ENCODE data around the gene NHERF1.

Gene NHERF1

DNA sequence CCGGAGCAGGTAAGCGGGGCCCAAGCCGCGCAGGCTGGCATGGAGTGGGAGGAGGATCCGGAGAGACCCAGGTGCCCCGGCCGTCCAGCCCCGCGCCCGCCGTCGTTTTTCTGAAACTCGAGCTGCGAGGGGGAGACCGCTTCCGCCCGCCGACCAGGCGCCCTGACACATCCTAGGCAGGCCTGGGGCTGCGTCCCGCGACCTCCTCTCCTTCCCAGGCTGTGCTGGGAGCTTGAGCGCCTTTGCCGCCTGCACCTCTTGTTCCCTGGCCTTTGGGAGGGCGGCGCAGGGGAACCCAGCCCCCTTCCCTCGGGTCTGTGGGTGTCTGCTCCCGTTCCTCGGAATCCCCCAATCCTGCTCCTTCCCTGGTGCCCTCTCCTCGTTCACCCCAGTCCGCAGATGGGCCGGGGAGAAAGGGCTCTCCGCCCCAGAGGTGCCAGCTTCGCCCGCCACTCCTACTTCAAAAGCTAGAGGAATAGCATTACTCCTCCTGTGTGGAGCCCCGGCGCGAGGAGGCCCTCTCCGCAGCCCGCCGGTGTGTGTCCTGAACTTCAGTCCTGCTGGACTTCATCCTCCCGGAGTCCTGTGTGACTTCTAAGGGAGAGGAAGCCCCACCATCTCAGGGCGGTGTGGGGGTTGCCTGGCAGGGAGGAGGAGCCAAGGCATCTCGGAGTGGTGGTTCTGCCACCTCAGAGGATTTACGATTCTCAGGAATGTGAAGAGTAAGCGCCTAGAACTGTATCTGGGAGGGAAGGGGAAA, 1.0 kb downstream of the NHERF1 start:
- DNase-seq (ENCODE audit: low spot score) = peak; percentile 51

DNA sequence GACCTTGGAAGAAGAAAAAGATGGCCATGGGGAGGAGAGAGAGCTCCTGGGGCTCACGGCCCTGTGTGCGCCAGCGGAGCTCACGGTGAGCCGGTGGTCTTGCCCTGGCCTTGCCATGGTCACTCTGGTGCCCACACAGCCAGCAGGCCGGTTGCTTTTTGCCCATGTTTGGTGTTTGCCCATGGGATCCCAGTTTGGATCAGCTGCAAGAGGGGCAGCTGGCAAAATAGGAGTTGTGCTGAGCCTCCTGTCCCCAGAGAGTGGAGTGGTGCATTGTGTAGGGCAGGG, 1.6 kb downstream of the NHERF1 start:
- DNase-seq (ENCODE audit: low spot score) = no peak

DNA sequence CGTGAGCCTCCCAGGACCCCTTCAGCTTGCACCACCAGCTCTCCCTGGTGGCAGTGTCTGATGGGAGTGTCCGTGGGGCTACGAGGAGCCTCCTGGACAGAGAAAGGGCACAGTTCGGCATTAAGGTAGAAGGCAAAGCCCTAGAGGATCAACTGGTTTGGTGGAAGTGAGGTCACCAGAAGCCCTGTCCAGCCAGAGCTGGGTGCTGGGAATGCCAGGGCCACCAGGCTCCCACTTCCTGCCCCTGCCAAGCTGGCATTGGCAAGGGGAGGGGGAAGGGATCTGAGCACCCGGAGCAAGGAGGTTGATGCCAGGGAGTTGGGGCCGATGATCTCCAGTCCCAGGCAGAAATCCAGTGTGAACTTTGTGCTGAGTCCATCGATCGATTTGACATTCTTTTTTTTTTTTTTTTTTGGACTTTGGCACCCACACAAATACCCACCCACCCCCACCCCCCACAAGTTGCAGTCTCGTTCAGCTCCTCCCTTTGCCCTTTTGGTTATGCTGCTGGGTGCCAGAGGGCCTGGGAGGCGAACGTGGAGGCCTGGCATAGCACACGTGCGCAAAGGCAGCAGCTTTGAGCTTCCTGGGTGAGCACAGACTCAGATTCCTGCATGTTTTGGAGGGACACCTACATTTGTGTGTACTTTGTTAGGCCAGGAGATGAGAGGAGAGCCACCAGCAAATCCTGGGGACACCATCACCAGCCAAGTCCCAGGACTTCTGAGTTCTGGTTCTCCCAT, 2.1 kb downstream of the NHERF1 start:
- no peak for DNase-seq (ENCODE audit: low spot score)

DNA sequence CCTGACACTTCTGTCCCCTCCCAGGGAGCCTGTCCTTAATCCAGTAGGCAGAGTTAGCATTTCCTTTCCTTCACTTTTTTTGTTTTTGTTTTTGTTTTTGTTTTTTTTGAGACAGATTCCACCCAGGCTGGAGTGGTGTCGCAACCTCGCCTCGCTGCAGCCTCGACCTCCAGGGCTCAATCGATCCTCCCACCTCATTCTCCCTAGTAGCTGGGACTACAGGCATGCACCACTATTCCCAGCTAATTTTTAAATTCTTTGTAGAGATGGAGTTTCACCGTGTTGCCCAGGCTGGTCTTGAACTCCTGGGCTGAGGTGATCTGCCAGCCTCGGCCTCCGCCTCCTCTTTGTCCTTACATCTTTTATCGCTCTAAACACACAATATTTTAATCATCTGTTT, 4.0 kb downstream of the NHERF1 start:
- no peak for DNase-seq (ENCODE audit: low spot score)

DNA sequence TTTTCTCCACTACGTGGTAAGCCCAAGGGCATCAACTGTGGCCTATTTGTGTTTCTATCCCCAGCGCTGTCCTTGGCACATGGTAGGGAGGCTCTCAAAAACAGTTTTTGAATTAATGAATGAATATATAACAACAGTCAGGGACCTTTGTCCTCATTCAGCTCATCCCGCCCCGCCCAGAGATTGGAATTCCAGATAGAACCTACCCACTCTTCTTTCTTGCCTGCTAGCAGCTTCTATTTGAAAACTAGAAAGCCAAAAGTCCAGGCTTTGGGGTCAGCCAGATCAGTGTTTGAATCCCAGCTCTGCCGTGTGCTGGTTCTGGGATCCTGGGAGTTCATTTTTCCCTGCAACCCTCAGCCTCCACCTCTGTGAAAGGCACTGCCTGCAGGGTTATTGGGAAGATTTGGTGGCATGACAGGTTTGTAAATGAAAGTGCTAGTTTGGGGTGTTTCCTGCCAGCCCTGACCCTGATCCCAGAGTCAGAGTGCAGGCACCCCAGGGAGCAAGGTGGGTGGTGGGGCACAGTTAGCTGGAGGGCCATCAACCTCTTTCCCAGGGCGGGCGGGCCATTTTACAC, 4.5 kb downstream of the NHERF1 start:
- no peak for DNase-seq (ENCODE audit: low spot score)

DNA sequence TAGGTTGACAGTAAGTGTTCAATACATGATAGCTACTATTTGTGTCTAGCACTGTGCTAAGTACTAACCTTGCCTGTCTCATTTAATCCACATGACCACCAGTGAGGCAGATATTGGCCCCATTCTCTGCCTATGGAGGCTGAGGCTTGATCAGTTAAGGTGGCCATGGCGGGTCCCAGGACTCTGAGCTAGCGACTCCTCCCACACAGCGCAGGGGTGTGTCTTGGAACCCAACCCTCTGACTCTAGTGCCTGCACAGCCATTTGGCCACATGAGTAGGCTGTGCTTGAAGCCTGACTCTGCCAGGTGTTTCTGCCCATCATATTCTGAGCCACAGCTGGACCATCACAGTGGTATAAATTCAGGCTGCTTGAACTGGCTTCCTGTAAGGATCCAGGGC, 6.4 kb downstream of the NHERF1 start:
- no peak for DNase-seq (ENCODE audit: low spot score)

DNA sequence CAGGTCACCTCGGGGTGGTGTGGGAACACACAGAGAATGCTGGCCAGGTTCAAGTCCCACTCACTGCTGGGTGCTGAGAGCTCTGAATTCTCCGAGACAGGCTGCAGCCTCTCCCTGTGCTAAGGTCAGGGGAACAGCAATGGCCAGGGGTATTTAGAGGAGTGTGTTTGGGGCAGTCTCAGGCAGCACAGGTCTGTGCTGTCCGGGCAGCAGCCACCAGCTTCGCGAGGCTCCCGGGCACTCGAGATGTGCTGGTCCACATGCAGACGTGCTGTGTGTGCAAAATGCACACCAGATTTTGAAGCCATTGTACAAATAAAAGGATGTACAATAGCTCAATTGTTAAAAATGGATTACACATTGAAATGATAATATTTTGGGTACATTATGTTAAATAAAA, 7.1 kb downstream of the NHERF1 start:
- DNase-seq (ENCODE audit: low spot score) = no peak

DNA sequence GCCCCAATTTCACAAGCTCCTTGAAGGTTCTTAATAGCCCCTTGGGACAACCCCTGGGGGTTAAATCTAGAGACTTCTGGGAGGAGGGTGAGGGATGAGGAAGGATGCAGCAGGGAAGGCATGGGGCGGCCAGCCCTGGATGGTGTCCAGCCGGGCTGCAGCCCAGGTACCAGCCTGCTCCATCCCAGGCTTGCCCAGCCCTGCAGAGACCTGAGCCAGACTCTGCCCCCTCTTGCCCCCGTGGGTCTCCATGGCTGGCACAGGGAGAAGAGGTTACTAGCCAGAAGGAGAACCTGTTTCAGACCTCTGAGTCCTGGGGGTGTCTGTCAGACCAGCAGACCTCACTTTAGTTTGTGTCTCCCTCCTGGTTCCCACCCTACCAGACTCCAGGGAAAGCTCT, 8.5 kb downstream of the NHERF1 start:
- DNase-seq (ENCODE audit: low spot score) = no peak

DNA sequence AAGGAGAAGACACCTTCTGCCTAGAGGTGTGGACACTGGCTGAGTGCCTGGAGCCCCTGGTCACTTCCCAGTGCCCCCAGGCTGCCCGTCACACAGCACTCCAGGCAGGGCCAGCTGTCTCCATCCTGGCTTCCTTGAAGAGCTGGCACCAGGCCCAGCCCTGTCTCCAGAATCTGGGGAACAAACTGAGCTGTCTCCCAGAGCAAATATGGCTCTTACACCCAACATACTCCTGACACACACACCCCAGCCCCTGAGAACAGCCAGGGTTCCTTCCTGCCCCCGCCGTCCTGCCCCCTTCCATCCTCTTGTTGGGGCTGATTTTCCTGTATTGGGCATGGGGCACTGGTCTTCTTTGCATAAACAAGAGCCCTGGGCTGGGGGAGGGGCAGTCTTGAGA, 9.1 kb downstream of the NHERF1 start:
- no peak for DNase-seq (ENCODE audit: low spot score)

DNA sequence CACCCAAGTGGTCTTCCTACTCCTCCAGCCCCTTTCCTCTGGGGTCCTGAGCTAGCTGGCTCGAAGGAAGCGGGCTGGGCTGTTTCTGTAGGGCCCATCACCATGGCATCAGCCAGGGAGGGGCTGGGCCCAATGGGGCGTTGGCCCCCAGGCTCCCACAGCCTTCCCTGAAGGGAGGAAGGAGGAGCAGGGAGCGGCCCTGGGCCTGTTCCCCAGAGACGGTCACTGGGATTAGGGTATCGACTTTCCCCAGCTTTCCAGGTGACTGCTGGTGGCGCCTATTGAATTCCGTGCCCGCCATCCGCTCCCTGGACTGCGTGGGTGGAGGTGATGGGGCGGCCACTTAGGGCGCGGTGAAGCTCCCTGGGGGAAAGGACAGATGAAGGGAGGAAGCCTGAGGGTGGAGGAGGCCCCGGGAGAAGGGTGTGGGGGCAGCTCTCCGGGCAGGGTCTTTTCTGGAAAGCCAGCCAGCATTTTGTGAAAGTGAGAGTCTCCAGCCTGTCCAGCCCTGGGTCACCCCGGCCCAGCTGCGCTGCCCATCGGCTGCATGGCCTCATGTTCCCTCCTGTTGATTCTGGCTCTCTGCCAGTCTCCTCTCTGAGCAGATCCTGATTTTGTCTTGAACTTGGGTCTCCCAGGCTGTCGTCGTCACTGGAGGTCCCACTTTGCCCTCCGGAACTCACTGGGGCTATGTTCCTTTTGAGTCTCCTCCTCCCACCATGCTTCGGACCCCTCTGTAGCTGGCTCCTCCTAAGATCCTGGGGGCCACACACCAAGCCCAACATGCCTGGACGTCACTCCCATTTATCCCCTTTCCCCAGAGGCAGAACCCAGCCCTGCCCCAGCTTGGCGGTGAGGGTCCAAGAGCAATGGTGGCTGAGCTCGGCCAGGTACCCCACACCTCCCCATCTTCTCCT, 9.8 kb downstream of the NHERF1 start:
- no peak for DNase-seq (ENCODE audit: low spot score)

DNA sequence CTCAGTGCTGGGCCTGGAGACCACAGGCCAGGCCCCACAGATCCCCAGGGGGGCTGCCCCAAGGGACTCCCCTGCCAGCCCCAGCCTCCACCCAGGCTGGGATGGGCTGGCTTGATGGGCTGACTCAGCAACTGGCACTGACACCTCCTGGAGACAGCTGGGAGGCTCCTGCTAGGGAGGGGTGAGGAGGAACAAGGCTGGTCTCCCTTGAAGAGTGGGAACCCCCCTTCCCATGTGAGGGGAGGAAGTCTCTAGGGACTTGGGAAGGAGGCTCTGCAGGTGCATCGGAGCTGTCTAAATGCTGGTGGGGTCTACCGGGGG, 10.4 kb downstream of the NHERF1 start:
- DNase-seq (ENCODE audit: low spot score) = peak; percentile 78

DNA sequence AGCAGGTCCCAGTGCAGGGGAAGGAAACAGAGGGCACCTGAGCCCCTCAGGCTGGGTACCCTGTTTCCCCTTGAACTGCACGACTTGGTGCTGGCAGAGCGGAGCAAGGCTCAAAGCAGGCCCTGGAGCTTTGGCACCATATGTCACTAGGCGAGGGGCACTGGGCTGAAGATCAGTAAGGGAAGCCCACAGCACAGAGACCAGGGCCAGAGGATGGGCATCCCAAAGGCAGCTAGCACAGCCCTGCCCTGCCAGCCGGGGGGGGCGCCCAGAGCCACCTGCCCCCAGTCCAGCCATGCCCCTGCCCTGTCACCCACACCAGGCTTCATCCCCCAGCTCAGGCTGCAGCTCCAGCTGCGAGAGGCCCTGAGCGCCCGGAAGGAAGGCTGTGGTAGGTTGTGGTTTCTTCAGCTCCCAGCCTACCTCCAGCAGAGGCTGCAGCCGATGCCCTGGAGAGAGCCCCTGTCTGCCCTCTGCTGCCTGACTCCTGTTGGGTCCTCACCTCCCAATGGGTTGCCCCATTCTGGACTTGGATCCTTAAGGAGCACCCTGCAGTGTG, 10.9 kb downstream of the NHERF1 start:
- DNase-seq (ENCODE audit: low spot score) = no peak

DNA sequence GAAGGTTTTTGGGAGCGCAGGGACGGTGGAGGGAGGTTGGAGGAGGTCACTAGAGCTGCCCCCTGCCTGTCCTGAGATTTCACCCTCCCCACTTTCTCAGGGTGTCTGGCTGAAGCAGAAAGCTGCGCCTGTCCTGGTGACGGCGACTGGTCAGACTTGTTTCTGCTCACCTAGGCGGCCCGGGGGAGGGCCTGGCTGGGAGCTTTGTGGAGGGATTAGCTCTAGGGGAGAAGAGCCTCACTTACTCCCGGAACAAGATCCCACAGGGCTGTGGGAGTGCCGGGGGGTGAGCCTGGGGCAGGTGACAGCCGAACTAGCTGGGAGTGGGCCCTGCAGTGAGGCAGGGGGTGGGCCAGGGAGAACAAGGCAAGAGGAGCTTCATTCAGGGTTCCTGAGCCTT, 11.5 kb downstream of the NHERF1 start:
- DNase-seq (ENCODE audit: low spot score) = no peak

DNA sequence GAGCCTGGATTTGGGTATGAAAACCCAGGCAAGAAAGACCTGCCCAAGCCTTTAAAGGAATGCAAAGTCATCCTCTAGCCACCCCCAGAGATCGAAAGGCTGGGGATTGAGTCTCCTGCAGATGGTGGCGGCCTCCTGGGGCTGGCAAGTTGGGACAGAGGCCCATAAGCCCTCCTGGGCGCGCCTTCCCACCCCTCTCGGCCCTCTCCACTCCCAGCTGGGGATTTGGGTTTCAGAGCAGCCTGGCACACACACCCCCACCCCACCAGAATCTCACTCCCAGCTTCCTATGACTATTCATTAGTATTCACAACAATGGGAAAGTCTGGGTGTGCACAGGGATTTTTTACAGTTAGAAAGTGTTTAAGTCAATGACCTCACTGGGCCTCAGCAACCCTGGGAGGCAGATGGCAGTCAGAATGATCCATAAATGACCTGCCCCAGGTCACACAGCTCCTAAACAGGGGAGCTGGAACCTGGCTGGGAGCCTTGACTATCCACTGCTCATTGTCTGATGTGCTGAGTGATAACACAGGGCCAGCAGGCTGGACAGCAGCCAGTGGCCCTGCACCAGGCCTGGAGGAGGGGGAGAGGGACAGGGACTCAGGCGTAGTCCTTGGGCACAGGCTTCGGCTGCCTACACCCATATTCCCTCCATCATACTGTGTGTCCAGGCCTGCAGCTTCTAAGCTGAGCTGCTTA, 12.1 kb downstream of the NHERF1 start:
- DNase-seq (ENCODE audit: low spot score) = no peak

DNA sequence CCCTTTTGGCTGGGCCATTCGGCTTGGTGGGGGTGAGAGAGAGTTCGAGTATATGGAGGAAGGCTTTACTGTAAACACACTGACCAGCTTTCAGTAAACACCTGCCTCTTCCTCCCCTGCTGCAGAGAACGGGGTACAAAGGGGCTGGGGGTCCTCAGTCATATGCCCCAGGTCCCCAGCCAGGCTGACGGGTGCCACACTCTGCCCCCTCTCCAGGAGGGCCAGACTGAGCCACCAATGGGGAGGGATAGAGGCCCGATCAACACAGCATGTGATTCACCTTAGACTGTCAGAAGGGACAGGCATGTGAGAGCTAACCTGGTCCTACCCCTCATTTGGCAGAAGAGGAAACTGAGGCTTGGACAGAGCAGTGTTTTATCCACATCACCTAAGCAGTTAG, 13.0 kb downstream of the NHERF1 start:
- DNase-seq (ENCODE audit: low spot score) = no peak

DNA sequence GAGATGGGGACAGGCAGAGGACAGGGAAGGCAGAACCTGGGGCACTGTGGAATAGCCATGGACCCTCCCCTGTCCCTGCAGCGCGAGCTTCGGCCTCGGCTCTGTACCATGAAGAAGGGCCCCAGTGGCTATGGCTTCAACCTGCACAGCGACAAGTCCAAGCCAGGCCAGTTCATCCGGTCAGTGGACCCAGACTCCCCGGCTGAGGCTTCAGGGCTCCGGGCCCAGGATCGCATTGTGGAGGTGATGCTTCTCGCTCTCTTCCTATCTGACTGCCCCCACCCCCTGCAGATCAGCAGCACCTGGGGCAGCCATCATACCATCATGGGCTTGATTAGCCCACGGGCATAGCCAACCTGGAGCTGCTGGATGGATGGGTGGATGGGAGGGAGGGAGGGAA, 13.5 kb downstream of the NHERF1 start:
- DNase-seq (ENCODE audit: low spot score) = no peak

DNA sequence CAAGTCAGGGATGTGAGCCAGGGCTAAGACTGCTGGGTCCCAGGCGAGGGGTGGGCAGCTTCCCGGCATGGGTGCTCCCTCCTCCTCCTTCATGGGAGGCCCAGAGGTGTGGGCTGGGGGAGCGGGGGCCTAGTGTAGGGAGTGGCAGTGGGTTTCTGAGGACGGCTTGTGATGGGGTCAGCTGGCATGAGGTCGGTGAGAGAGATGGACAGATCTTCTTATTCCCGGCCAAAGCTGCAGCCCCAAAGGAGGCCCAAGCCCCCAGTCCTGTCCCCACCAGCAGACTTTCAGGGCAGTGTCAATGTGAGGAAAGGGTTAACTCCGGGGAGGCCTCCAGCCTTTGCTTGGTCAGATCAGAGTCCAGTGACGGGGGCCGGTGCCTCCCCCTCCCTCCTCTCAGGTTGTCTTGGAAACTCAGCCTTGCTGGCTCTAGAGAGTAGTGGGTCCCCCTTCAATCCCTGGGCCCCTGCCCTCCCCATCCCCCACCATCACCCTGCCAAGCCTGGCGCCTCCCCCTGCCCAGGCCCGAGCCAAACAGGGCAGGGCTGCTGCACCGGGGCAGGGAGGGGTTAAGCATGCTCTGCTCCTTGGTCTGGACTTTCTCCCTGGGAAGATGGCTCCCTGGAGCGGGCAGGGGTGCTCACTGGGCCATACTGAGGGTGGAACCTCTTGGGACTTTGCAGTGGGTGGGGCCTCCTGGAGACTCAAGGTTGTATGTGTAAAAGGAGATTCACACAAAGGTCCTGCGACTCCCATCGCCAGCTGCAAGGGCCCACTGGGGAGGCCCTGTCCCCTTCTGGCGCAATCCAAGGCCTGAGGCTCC, 15.3 kb downstream of the NHERF1 start:
- DNase-seq (ENCODE audit: low spot score) = no peak

DNA sequence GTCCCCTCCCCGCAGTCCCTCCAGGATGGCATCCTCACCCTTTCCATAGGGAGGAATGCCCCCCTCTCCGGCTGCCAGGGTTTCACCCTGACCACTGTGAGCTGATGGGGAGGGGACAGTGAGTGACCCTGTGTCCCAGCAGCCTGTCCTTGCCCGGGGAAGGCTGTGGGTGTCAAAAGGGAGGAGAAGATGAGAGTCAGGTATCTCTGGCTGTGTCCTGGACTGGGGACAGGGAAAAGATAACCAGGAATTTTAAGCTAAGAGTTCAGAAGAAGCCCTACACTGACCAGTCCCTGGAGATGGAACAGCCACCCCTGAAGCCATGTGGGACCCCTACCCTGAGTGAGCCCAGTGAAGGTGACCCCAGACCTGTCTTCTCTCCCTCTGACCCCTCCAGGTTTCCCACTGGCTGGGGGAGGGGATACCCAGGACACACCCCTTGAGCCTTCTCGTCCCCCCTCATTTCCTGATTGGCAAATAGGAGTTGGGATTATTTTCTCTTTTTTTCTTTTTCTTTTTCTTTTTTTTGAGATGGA, 16.4 kb downstream of the NHERF1 start:
- no peak for DNase-seq (ENCODE audit: low spot score)

DNA sequence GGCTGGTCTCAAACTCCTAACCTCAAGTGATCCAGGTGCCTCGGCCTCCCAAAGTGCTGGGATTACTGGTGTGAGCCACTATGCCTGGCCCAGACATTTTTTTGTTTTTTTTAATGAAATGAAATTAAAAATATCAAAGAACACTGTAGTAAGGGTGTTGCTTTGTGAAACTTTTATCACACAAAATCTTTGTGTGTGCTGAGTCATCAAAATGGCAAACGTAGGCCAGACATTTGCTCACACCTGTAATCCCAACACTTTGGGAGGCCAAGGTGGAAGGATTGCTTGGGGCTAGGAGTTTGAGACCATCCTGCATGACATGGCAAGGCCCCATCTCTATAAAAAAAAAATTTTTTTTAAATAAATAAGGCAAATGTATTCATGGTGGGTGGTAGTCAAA, 18.0 kb downstream of the NHERF1 start:
- no peak for DNase-seq (ENCODE audit: low spot score)

DNA sequence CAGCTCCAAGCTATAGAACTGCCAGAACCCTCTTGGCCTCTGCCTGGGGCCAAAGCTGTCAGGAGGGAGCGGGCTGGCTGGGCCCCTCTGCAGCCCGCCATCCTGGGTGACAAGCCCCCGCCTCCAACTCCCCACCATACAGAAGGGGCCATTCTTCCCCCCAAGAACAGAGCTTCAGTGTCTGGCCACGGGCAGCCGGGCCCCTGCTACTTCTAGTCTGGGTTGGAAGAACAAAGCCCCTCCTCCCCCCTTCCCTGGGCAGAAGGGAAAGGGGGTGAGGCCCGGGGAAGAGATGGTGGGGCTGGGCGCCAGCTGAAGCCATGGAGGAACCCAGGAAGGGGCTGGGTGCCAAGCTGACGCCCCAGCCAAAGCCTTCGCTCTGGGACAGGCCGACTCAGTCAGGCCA, 18.7 kb downstream of the NHERF1 start:
- no peak for DNase-seq (ENCODE audit: low spot score)

Data from GM03348 (cell line).